ENCODE data around the gene TMEM175.
"Not testable (repeated sequence)": the region's sequence is repeated elsewhere in the genome, so short reads cannot be mapped to it uniquely, and the experiment has no call there.

TMEM175 gene

DNA sequence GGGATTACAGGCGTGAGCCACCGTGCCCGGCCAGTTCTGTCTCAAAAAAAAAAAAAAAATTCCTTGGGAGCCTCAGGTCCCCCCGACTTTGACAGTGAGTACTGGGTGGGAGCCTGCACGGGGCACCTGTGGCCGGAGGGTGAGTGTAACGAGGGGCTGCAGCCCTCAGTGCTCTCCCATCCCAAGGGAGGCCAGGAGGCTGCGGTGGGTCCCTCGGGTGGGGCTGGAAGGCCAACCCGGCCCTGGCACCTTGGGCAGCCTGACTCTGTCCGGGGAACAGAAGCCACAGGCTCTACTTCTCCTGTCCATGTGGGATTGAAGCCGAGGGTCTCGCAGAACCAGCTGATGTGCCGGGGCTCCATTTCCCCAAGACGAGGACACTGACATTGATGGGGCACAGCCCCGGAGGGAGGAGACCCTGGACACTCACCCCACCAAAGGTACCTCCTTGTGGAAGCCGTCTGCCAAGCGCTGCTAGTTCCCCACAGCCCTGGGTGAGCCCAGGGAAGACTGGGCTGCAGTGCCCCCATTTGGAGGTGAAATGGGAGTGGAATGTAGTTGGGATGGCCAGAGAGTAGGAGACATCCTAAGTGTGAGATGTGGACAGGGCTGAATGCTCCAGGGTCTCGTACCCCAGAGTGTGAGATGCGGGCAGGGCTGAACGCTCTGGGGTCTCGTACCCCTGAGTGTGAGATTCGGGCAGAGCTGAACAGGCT is 63.2 kb downstream of the TMEM175 start:
- no peak for DNase-seq (ENCODE audit: low read depth)
- H3K4me3 ChIP-seq (ENCODE audit: low read depth, low read length): no peak overlapping the region
- TF ChIP-seq, protein P1, sequence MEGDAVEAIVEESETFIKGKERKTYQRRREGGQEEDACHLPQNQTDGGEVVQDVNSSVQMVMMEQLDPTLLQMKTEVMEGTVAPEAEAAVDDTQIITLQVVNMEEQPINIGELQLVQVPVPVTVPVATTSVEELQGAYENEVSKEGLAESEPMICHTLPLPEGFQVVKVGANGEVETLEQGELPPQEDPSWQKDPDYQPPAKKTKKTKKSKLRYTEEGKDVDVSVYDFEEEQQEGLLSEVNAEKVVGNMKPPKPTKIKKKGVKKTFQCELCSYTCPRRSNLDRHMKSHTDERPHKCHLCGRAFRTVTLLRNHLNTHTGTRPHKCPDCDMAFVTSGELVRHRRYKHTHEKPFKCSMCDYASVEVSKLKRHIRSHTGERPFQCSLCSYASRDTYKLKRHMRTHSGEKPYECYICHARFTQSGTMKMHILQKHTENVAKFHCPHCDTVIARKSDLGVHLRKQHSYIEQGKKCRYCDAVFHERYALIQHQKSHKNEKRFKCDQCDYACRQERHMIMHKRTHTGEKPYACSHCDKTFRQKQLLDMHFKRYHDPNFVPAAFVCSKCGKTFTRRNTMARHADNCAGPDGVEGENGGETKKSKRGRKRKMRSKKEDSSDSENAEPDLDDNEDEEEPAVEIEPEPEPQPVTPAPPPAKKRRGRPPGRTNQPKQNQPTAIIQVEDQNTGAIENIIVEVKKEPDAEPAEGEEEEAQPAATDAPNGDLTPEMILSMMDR (IDR thresholded peaks at IDR 0.05; ENCODE audit: control insufficient read depth, extremely low read depth, insufficient read depth): no peak

DNA sequence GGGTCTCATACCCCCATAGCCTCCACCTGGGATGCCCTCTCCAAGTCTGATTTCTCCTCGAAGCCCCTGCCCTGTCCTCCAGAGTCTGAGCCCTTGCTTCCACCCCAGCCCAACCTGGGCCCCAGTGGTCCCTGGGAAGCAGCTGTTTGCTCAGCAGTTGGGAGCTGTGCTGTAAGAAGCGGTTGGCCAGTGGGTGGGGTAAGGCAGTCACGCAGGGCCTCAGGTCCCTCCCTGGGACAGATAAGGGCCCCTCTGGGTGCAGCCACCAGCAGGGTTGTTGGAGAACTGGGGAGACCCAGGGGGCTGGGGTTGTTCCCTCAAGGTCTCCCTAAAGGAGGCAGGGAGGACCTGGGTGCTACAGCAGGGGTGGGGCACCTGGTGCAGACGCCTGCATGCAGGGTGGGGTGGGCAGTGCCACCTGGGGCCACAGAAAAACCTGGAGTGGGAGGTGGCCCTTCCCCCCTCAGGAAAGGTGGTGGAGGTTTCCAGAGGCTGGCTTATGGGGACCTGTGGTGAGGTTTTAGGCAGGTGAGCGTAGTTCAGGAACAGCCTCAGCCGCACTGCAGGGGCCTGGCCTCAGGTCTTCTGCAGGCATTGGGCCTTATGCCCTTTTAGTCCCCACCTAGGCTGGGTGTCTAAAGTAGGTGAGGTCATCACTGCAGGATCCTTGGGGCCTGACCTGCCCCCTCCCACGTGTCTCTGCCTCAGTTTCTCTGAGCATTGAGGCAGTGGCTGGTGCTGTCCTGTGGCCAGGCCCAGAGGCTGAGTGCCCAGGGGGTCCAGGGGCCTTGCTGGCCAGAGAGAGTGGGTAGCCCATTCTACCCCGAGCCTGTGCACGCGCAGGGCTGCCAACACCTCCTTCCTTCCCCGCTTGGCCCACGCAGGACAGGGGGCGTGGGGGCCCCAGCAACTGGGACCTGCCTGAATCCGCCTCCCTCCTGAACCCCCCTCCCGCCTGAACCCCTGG is 64.1 kb downstream of the TMEM175 start:
- H3K4me3 ChIP-seq (ENCODE audit: low read depth, low read length): no peak overlapping the region
- no peak for DNase-seq (ENCODE audit: low read depth)
- TF ChIP-seq, protein P1 (IDR thresholded peaks at IDR 0.05; ENCODE audit: control insufficient read depth, extremely low read depth, insufficient read depth): no peak

DNA sequence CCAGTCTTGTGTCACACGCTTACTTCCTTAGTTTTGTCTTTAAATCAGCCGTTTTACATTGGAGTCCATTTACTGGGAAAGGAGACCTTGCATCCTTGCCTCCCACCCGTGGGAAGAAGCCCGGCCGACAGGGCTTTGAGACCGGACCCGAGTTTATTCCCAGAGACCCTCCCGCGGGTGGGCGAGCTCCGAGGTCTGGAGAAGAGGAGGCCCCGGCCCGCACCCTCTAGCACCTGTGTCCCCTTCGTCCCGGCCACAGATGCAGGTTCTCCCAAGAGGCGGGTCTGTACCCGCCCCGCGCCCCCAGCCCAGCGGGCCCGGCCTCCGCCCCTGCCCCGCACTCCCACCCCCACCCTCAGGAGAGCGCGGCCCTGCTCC is 64.7 kb downstream of the TMEM175 start:
- H3K4me3 ChIP-seq (ENCODE audit: low read depth, low read length): no peak overlapping the region
- TF ChIP-seq, protein P1 (IDR thresholded peaks at IDR 0.05; ENCODE audit: control insufficient read depth, extremely low read depth, insufficient read depth): no peak
- DNase-seq (ENCODE audit: low read depth): no peak

DNA sequence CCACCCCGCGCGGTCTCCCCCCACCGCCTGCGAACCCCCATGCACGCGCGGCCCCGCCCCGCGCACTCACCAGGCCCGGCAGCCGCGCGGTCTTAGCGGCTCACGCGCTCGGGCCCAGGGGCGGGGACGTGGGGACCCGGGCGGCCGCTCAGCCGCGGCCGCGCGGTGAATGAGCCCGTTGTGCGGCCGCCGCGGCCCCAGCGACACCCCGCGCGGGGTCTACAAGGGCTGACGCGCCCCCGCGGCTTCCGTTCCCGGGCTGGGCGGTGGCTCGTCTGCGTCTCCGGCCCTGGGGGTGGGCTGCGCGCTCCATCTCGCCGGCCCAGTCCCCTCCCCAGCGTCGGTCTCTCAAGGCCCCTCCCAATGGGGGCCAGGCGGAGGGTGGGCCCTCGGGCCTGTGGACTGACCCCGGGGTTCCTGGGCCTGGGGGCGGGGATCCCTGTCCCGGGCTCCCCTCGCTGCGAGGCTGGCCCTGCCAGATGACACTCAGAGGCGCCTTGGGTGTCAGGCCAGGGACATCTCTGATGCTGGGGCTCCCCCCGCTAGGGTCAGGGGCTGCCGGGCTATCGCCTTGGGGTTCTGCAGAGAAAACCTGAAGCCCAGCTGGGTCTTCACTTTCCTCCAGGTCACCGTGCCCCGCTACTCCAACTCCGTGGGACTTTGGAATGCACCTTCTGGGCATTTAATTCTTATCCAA is 65.3 kb downstream of the TMEM175 start:
- no peak for DNase-seq (ENCODE audit: low read depth)
- TF ChIP-seq, protein P1 (IDR thresholded peaks at IDR 0.05; ENCODE audit: control insufficient read depth, extremely low read depth, insufficient read depth): no peak
- no peak overlapping the region for H3K4me3 ChIP-seq (ENCODE audit: low read depth, low read length)

DNA sequence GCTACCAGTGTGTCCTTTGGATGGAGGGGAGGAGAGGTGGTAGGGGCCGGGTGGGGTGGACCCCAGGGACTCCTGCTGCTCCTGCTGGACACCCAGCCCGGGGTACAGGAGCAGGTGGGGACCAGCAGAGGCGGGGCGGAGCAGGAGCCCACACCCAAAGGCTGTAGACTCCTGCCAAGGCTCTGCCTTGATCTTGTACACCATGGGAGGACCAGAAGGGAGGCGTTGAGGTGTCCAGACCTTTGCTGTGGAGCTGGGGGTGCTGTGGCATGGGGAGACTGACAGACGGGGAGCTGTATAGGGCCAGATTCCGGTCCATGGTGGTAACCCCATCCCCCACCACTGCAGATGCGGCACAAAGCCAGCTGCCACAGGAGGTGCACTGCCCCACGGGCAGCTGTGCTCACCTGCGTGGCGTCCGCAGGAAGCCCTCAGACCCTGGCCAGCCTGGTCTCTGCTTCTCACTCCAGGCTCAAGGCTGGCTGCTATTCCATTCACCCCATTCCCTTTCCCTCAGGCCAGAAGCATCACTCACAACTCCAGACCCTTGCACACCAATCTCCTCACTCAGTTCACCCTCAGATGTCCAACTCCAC is 65.9 kb downstream of the TMEM175 start:
- TF ChIP-seq, protein P1 (IDR thresholded peaks at IDR 0.05; ENCODE audit: control insufficient read depth, extremely low read depth, insufficient read depth): no peak
- no peak for DNase-seq (ENCODE audit: low read depth)
- H3K4me3 ChIP-seq (ENCODE audit: low read depth, low read length): no peak overlapping the region

DNA sequence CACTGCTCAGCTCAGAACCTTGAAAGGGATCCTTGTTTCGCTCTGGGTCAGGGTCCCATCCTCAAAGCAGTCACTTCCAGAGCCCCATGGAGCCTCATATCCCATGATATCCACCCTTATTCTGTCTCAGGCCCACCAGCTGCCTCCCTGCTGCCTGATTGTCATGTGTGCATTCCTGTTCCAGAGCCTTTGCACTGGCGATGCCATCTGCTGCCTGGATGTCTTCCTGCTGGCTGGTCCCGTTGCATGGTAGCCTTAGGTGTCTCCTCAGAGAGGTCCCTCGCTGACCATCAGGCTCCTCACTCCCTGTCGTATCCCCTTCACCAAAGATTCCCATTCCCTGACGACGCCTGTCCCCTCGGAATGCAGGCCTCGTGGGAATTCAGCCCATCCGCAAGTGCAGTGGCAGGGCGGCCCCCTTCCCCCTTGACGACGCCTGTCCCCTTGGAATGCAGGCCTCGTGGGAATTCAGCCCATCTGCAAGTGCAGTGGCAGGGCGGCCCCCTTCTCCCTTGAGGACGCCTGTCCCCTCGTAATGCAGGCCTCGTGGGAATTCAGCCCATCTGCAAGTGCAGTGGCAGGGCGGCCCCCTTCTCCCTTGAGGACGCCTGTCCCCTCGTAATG is 67.1 kb downstream of the TMEM175 start:
- not testable (repeated sequence) for DNase-seq (ENCODE audit: low read depth)

More for the DNA sequence above, 67.1 kb downstream of the TMEM175 start:
- not testable (repeated sequence) for H3K4me3 ChIP-seq (ENCODE audit: low read depth, low read length)
